HEK293 (cell line): ENCODE measurements around the gene EEF2K.
"Not testable (repeated sequence)": the region's sequence is repeated elsewhere in the genome, so short reads cannot be mapped to it uniquely, and the experiment has no call there.

ENCODE experiments used
- CTCF ChIA-PET: fragments of 350-600 bp; formaldehyde crosslinking; extraction: SDS; loops from one replicate; lab custom pipeline; 2021; ENCODE audit warnings: antibody characterized with exemption; lab: Yijun Ruan, JAX
- POLR2A ChIA-PET: fragments of 300-600 bp; formaldehyde crosslinking; extraction: SDS; loops from one replicate; lab custom pipeline; 2020; ENCODE audit warnings: antibody characterized with exemption, inconsistent platforms; lab: Yijun Ruan, JAX
- H3K27ac ChIP-seq: fragments of 200-500 bp; sonication (Bioruptor generic); 2 replicates; pipeline ENCODE4 v1.5.1; 2014; ENCODE audit warnings: low read depth, low read length, control low read depth, inconsistent platforms; ENCODE audit errors: extremely low read depth
- H3K36me3 ChIP-seq, 2 experiments: fragments of 200-500 bp in 1 of 2; sonication (Bioruptor generic) in 1 of 2; 1 replicate in 1 of 2; 2 replicates in 1 of 2; pipeline ENCODE4 v1.5.1; 2014 to 2017; ENCODE audit warnings: inconsistent platforms in 2 of 2, low read length in 2 of 2; ENCODE audit not compliant: control insufficient read depth in 2 of 2, insufficient read depth in 1 of 2
- H3K4me1 ChIP-seq: fragments of 200-500 bp; sonication (Bioruptor generic); 2 replicates; pipeline ENCODE4 v1.5.1; 2014; ENCODE audit warnings: mild to moderate bottlenecking, low read length, inconsistent platforms; ENCODE audit not compliant: control insufficient read depth, insufficient read depth
- H3K4me3 ChIP-seq: 2 replicates; pipeline ENCODE4 v1.5.1; 2011; ENCODE audit warnings: low read depth, mild to moderate bottlenecking, control low read depth, low read length, moderate library complexity
- H3K9me3 ChIP-seq: fragments of 200-500 bp; sonication (Bioruptor generic); 2 replicates; pipeline ENCODE4 v1.5.1; 2014; ENCODE audit warnings: low read depth, low read length, inconsistent platforms; ENCODE audit not compliant: control insufficient read depth, insufficient read depth
- HOXD13 ChIP-seq: sonication (generic); formaldehyde crosslinking; IDR thresholded peaks from 2 replicates; pipeline ENCODE4 v1.8.0; 2022; ENCODE audit warnings: missing genetic modification reagents, borderline replicate concordance
- WT1 ChIP-seq: fragments of 450-650 bp; formaldehyde crosslinking; IDR thresholded peaks from 2 replicates; pipeline ENCODE4 v1.5.1; 2016; ENCODE audit warnings: missing biosample characterization, missing genetic modification characterization
- ZBTB20 ChIP-seq: fragments of 450-650 bp; formaldehyde crosslinking; IDR thresholded peaks from 2 replicates; pipeline ENCODE4 v1.5.1; 2016; ENCODE audit warnings: missing biosample characterization, missing genetic modification characterization
- ZNF16 ChIP-seq: fragments of 450-650 bp; formaldehyde crosslinking; IDR thresholded peaks from 2 replicates; pipeline ENCODE4 v1.5.1; 2016; ENCODE audit warnings: low read depth, missing biosample characterization, missing genetic modification characterization
- ZNF175 ChIP-seq: fragments of 450-650 bp; formaldehyde crosslinking; IDR thresholded peaks from 2 replicates; pipeline ENCODE4 v1.5.1; 2016; ENCODE audit warnings: missing biosample characterization, missing genetic modification characterization
- ZNF202 ChIP-seq: fragments of 450-650 bp; formaldehyde crosslinking; IDR thresholded peaks from 2 replicates; pipeline ENCODE4 v1.5.1; 2016; ENCODE audit warnings: missing biosample characterization, missing genetic modification characterization, borderline replicate concordance
- ZNF248 ChIP-seq: fragments of 450-650 bp; formaldehyde crosslinking; IDR thresholded peaks from 2 replicates; pipeline ENCODE4 v1.5.1; 2017; ENCODE audit warnings: missing biosample characterization, missing genetic modification characterization
- ZNF335 ChIP-seq: fragments of 450-650 bp; formaldehyde crosslinking; conservative IDR thresholded peaks from 2 replicates; pipeline ENCODE4 v1.5.1; 2016; ENCODE audit warnings: missing biosample characterization, missing genetic modification characterization
- ZNF391 ChIP-seq: fragments of 450-650 bp; formaldehyde crosslinking; IDR thresholded peaks from 2 replicates; pipeline ENCODE4 v1.5.1; 2016; ENCODE audit warnings: low read depth, missing biosample characterization, missing genetic modification characterization, borderline replicate concordance
- ZNF48 ChIP-seq: fragments of 450-650 bp; formaldehyde crosslinking; IDR thresholded peaks from 2 replicates; pipeline ENCODE4 v1.5.1; 2016; ENCODE audit warnings: missing biosample characterization, missing genetic modification characterization
- ZNF600 ChIP-seq: fragments of 450-650 bp; formaldehyde crosslinking; IDR thresholded peaks from 2 replicates; pipeline ENCODE4 v1.5.1; 2016; ENCODE audit warnings: missing biosample characterization, missing genetic modification characterization
- ZNF610 ChIP-seq: fragments of 450-650 bp; formaldehyde crosslinking; IDR thresholded peaks from 2 replicates; pipeline ENCODE4 v1.5.1; 2016; ENCODE audit warnings: missing biosample characterization, missing genetic modification characterization, borderline replicate concordance
- ZNF654 ChIP-seq: fragments of 450-650 bp; formaldehyde crosslinking; IDR thresholded peaks from 2 replicates; pipeline ENCODE4 v1.5.1; 2016; ENCODE audit warnings: low read depth, missing biosample characterization, missing genetic modification characterization
- ZNF747 ChIP-seq: fragments of 450-650 bp; formaldehyde crosslinking; IDR thresholded peaks from 2 replicates; pipeline ENCODE4 v1.5.1; 2016; ENCODE audit warnings: missing biosample characterization, missing genetic modification characterization
- ZSCAN30 ChIP-seq: fragments of 450-650 bp; IDR thresholded peaks from 2 replicates; pipeline ENCODE4 v1.5.1; 2018; ENCODE audit warnings: missing biosample characterization, mild to moderate bottlenecking, missing genetic modification characterization, moderate library complexity
- TF ChIP-seq, protein P1 (sequence below): fragments of 450-650 bp; formaldehyde crosslinking; IDR thresholded peaks from 2 replicates; pipeline ENCODE4 v1.5.1; 2016; ENCODE audit warnings: missing biosample characterization, missing genetic modification characterization
- TF ChIP-seq, protein P2 (sequence below): fragments of 450-650 bp; formaldehyde crosslinking; IDR thresholded peaks from 2 replicates; pipeline ENCODE4 v1.5.1; 2017; ENCODE audit warnings: missing biosample characterization, missing genetic modification characterization
- TF ChIP-seq, protein P3 (sequence below): fragments of 450-650 bp; formaldehyde crosslinking; IDR thresholded peaks from 2 replicates; pipeline ENCODE4 v1.5.1; 2016; ENCODE audit warnings: missing biosample characterization, missing genetic modification characterization
- TF ChIP-seq, protein P4 (sequence below): fragments of 450-650 bp; formaldehyde crosslinking; IDR thresholded peaks from 2 replicates; pipeline ENCODE4 v1.5.1; 2016; ENCODE audit warnings: missing biosample characterization, missing genetic modification characterization, low read depth

The EEF2K gene

DNA sequence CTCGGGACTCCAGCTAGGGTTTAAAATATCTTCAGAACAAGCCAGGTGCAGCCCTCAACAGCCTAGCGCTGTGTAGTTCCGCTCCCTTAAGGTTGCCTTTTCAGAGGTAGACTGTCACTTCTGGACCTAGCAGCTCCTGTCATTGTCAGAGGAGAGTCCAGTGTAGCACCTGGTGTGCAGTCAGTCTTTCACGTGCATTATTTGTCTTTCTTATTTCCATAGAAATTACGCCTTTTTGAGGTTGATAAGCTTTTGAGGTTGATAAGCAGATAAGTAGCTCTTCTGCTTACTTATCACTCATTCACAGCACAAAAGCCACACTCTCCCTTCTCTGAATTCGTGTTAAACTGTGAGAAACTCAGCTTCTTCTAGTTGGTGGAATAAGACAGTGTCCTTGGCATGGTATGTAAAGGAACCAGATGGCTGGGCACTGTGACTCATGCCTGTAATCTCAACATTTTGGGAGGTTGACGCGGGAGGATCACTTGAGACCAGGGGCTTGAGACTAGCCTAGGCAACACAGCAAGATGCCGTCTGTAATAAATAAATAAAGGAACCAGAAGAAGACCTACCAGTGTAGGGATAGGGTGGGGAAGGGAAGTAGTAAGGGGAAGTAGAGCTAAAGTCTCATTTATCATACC is 10.2 kb downstream of the EEF2K start (continued):
- TF ChIP-seq ZNF600 (tag by site-specific recombination) = 0 out of 2 replicates have a peak, but pooled peaks have one; percentile 14
- TF ChIP-seq WT1 (tag by site-specific recombination) = peak; percentile 57; the same call in 1 of the 2 replicates
- TF ChIP-seq ZNF16 = no peak
- TF ChIP-seq ZNF335 (tag by site-specific recombination) = 0 out of 2 replicates have a peak, but pooled peaks have one; percentile 26
- no peak for TF ChIP-seq ZNF654 (tag by site-specific recombination)
- no peak for TF ChIP-seq ZNF175 (tag by site-specific recombination)
- TF ChIP-seq ZNF747 (tag by site-specific recombination) = no peak
- no peak for TF ChIP-seq ZNF391
- TF ChIP-seq, protein P1, sequence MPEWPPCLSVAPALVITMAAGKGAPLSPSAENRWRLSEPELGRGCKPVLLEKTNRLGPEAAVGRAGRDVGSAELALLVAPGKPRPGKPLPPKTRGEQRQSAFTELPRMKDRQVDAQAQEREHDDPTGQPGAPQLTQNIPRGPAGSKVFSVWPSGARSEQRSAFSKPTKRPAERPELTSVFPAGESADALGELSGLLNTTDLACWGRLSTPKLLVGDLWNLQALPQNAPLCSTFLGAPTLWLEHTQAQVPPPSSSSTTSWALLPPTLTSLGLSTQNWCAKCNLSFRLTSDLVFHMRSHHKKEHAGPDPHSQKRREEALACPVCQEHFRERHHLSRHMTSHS (tag by site-specific recombination) = no peak
- no peak for TF ChIP-seq ZNF202
- peak; percentile 39; the same call in 1 of the 2 replicates for TF ChIP-seq ZBTB20 (tag by site-specific recombination)
- no peak for TF ChIP-seq ZSCAN30
- TF ChIP-seq ZNF48 = no peak
- TF ChIP-seq ZNF610 = no peak
- no peak for TF ChIP-seq HOXD13 (CRISPR knock-in tag)
- TF ChIP-seq, protein P2, sequence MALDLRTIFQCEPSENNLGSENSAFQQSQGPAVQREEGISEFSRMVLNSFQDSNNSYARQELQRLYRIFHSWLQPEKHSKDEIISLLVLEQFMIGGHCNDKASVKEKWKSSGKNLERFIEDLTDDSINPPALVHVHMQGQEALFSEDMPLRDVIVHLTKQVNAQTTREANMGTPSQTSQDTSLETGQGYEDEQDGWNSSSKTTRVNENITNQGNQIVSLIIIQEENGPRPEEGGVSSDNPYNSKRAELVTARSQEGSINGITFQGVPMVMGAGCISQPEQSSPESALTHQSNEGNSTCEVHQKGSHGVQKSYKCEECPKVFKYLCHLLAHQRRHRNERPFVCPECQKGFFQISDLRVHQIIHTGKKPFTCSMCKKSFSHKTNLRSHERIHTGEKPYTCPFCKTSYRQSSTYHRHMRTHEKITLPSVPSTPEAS (tag by site-specific recombination) = no peak
- TF ChIP-seq, all 188 proteins: peak for 7

DNA sequence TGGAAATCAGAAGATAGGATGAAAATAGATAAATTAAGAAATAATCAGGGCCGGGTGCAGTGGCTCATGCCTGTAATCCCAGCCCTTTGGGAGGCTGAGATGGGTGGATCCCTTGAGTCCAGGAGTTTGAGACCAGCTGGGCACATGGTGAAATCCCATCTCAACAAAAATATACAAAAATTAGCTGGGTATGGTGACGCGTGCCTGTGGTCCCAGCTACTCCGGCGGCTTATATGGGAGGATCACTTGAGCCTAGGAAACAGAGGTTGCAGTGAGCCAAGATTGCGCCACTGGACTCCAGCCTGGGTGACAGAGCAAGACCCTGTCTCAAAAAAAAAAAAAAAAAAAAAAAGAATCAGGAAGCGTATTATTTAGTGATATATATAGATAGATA is 10.8 kb downstream of the EEF2K start:
- H3K9me3 ChIP-seq, H3K27ac ChIP-seq, H3K4me1 ChIP-seq, H3K4me3 ChIP-seq, H3K36me3 ChIP-seq: not testable (repeated sequence)
- CTCF ChIA-PET = interaction anchor here (0.5 to 1.2 kb wide), 2 partner anchors 12 to 1319 kb away, joined by 4 to 5 read pairs; no protein-coding TSS in a partner anchor
- POLR2A ChIA-PET = interaction anchor here (1.2 to 1.6 kb wide), 2 partner anchors 10 to 26 kb away, joined by 4 read pairs; partner anchors contain the start of gene EEF2K

DNA sequence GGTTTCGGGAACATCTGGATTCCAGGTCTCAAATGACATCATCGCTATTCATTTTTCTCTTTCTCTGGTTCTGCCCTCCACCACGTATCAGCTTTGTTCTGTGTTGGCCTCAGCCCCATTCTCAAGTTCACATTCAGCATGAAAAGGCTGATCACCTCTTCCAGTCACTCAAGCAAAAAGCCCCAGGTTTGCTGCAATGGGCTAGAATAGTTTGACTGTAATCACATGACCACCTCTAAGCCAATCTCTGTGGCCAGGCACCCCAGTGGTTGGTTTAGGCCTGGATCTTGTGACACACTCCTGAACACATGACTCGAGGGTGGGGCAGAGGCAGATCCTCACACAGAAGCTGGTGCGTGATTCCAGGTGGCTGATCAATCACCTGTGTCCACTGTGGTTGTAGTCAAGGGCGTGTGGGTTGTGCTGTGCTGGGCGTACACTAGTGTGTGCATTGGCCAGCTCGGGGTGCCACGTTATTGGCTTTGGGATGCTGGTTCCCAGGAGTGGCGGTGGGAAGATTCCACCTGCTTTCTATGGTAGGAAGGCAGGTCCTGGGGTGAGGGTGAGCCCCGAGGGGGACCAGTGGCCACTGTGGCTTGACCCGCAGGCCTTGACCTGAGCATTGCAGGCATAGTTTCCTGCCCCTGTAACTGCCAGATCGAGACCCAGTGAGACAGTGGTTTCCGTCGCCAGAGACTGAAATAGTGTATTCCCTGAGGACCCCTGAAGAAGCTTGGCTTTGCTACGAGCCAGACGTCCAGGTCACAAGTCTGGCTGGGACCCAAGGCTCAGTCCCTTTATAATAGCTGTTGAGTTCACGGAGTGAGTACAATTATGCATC is 12.0 kb downstream of the EEF2K start:
- CTCF ChIA-PET = interaction anchor here (1.7 kb wide), 1 partner anchor 11 kb away, joined by 5 read pairs; no protein-coding TSS in a partner anchor
- POLR2A ChIA-PET = interaction anchor here (0.6 to 0.8 kb wide), 2 partner anchors 9 to 12 kb away, joined by 3 read pairs; partner anchors contain the start of gene EEF2K
- no peak for TF ChIP-seq ZNF248
- TF ChIP-seq, protein P3, sequence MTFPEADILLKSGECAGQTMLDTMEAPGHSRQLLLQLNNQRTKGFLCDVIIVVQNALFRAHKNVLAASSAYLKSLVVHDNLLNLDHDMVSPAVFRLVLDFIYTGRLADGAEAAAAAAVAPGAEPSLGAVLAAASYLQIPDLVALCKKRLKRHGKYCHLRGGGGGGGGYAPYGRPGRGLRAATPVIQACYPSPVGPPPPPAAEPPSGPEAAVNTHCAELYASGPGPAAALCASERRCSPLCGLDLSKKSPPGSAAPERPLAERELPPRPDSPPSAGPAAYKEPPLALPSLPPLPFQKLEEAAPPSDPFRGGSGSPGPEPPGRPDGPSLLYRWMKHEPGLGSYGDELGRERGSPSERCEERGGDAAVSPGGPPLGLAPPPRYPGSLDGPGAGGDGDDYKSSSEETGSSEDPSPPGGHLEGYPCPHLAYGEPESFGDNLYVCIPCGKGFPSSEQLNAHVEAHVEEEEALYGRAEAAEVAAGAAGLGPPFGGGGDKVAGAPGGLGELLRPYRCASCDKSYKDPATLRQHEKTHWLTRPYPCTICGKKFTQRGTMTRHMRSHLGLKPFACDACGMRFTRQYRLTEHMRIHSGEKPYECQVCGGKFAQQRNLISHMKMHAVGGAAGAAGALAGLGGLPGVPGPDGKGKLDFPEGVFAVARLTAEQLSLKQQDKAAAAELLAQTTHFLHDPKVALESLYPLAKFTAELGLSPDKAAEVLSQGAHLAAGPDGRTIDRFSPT (tag by site-specific recombination) = no peak
- TF ChIP-seq, protein P4, sequence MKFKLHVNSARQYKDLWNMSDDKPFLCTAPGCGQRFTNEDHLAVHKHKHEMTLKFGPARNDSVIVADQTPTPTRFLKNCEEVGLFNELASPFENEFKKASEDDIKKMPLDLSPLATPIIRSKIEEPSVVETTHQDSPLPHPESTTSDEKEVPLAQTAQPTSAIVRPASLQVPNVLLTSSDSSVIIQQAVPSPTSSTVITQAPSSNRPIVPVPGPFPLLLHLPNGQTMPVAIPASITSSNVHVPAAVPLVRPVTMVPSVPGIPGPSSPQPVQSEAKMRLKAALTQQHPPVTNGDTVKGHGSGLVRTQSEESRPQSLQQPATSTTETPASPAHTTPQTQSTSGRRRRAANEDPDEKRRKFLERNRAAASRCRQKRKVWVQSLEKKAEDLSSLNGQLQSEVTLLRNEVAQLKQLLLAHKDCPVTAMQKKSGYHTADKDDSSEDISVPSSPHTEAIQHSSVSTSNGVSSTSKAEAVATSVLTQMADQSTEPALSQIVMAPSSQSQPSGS = peak; percentile 68
- TF ChIP-seq, all 188 proteins: peak for 1

More for the DNA sequence above, 12.0 kb downstream of the EEF2K start:
- Histone ChIP-seq H3K4me3 (no peak overlapping the region), H3K4me1 (peaks cover 6% of the 10 kb centered on the region), H3K36me3 (no peaks in the 10 kb centered on the region; a peak in 1 of 3 replicates), H3K27ac (no peak overlapping the region), H3K9me3 (no peaks in the 10 kb centered on the region)
